ENCODE results near the gene METTL27.
A peak's percentile ranks its signal among the peaks of the same experiment; 100 is the strongest.
"Not testable (repeated sequence)": the region's sequence is repeated elsewhere in the genome, so short reads cannot be mapped to it uniquely, and the experiment has no call there.

The METTL27 gene, protein sequence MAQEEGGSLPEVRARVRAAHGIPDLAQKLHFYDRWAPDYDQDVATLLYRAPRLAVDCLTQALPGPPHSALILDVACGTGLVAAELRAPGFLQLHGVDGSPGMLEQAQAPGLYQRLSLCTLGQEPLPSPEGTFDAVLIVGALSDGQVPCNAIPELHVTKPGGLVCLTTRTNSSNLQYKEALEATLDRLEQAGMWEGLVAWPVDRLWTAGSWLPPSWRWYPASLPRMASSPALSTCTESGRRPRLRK

DNA sequence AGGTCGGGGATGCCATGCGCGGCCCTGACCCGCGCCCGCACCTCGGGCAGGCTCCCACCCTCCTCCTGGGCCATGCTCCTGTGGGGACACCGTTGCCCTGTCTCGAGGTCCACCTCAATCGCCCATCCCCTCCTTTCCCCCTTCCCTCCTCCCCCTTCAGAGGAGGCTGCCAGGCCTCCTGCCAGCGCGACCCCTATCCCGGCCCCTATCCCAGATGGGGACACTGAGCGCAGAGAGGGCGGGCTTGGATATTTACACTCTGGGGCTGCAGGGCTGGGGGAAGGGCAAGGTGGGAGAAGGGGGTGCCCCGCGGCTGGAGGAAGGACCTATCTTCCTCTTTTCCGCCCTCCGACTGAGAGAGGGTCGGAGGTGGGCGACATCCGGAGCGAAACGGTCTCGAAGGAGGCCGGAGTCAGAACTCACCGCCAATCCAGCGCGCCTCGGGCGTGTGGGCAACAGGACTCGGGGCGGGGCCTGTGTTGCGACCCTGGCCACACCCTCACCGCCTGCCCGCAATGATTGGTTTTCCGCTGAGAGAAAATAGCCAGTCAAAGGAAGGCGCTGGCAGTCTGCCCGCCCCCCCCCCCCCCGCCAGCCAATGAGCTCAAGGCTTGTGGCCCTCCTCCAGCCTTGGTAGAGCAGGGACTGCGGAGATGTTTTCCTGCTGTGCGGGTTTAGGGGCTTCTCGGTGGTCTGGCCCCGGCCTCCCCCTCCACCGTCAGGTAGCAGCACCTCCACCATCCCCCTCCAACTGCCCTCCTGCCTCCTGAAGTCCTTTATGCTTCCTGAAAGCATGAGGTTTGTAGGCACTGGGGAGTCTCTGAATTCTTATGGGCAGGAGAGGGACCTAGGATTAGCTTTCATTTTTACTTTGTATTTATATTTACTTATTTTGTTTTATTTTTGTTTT is at the start of gene METTL27:
METTL27 (minus strand) TSS at position 450 of the 910 bp plus-strand sequence; CDS start at position 74, 376 bp downstream.
- DNase-seq, result peak; percentile 87

DNA sequence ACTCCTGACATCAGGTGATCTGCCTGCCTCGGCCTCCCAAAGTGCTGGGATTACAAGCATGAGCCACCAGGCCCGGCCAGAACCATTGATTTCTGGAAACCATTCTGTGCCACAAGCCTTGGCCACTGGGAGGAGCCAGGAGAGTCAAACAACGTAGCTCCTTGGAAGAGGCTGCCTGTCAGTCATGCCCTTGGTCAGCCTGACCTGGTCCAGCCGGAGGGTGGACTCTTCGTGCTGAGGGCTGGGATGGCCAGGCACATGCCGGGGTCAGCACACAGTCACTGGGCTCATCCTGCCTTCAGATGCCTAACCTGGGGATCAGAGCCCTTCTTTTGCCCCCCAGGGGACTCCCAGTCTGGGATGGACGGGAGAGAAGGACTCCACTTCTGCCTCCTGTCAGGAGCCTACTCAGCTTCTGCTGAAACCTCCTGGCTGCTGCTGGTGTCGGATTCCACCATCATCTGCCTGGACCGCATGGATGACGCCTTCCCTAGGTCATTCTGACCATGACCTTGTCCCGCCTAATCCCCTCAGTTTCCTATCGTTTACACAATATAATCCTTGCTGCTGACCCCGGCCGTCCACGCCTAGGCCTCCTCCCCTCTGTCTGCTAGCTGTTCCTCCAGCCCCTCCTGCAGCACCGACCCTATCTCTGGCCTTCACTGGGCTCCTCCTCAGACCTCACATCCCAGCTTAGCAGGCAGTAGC is 49.0 kb upstream of the METTL27 start:
- no peak for DNase-seq

DNA sequence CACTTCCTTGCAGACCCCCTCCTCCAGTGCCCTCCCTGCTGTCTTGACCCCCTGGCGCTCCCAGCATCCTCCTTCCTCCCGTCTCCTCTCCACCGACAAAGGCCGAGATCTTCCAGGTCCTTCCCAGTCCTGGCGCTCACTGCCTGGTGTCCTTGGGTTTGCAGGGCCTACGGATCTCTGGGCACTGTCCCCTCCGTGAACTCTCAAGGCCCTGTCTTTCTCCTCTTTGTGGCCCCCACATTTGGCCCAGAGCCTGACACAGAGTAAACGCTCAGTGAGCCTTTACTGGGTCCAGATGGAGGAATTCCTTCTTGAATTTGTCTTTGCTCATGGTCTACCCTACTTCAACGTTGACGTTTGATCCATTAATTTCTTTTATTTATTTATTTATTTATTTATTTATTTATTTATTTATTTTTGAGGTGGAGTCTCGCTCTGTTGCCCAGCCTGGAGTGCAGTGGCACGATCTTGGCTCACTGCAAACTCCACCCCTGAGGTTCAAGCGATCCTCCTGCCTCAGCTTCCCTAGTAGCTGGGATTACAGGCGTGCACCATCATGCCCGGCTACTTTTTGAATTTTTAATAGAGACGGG is 48.3 kb upstream of the METTL27 start:
- DNase-seq, result no peak

DNA sequence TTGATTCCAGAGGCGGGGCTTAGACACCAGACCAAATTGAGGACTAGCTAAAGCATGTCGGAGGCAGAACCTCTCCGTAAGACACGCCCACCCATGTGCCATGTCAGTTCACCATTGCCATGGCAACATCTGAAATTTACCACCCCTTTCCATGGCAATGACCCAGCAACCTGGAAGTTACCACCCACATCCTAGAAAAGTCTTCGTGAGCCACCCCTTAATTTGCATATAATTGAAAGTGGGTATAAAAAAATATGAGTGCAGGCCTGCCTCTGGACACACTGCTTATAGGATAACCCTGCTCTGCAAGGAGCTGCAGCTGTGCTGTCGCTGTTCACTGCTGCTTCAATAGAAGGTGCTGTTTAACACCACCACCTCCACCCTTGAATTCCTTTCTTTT is 46.6 kb upstream of the METTL27 start:
- no peak for DNase-seq

- DNase-seq, result no peak
Measured at GRCh38 chr7:73887762-73888161, 45.4 kb upstream of the METTL27 start.

DNA sequence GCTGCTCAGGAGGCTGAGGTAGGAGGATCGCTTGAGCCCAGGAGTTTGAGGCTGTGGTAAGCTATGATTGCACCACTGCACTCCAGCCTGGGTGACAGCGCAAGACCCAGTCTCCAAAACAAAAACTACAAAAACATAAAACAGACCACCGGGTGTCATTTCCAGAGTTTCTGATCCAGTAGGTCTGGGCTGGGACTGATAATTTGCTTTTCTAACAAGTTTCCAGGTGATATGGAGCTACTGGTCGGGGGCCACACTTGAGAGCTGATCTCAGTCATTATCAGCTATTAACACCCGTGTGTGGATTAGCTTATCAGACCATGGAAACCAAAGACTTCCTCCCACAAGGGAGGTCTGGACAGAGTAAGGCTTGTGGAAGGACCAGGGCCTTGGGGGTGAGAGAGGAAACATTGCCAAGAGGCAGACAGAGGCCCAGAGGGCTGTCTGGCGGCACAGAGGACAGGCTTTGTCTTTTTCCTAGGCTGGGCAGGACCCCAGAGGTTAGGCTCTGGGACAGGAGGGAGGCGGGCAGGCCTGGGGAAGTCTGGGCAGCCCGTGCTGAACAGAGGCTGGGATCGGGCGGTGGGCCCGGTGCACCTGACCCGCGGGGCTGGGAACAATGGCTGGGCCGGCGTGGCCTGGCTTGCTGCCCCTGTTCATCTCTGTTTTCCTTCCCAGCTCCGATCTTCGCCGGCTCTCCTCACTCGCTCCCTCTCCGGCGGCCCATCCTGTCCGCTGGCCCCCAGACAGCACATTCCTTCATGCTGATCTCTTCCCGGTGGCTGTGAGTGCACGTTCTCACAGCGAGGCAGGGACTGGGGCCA is 43.9 kb upstream of the METTL27 start:
- no peak for DNase-seq

DNA sequence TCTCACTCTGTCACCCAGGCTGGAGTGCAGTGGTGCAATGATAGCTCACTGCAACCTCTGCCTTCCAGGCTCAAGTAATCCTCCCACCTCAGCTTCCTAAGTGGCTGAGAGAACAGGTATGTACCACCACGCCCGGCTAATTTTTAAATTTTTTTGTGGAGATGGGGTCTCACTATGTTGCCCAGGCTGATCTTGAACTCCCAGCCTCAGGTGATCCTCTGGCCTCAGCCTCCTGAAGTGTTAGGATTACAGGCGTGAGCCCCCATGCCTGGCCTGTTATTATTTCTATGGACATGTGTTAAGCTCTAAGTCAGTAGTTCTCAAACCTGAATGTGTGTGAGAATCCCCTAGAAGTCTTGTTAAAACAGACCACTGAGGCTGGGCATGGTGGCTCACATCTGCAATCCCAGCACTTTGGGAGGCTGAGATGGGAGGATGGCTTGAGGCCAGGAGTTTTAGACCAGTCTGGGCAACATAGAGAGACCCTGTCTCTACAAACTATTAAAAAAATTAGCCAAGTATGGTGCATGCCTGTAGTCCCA is 43.2 kb upstream of the METTL27 start:
- no peak for DNase-seq

DNA sequence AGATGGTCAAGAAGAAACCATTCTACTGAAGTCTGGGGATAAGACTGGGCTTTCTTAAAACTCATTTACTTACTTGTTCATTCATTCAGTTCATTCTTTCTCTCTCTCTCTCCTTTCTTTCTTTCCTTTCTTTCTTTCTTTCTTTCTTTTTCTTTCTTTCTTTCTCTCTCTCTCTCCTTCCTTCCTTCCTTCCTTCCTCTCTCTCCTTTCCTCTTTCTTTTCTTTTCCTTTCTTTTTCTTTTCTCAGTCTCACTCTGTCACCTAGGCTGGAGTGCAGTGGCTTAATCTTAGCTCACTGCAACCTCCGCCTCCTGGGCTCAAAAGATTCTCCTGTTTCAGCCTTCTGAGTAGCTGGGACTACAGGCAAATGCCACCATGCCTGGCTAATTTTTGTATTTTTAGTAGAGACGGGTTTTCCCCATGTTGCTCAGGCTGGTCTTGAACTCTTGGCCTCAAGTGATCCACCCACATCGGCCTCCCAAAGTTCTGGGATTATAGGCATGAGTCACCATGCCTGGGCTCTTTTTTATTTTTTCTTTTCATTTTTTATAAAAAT is 42.6 kb upstream of the METTL27 start:
- DNase-seq, result not testable (repeated sequence)

DNA sequence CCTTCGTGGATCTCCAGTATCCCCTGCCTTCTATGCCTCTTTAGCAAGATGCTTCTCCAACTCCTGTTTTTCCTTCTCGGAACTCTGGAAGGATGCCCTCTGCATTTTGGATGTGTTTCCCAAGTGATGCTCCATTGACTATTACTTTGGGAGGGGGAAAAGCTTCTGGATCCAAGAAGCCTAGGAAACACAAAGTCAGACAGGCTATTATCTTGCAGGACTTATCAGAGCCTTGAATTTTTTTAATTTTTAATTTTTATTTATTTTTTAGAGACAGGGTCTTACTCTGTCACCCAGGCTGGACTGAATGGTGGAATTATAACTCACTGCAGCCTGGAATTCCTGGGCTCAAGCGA is 39.7 kb upstream of the METTL27 start:
- no peak for DNase-seq

DNA sequence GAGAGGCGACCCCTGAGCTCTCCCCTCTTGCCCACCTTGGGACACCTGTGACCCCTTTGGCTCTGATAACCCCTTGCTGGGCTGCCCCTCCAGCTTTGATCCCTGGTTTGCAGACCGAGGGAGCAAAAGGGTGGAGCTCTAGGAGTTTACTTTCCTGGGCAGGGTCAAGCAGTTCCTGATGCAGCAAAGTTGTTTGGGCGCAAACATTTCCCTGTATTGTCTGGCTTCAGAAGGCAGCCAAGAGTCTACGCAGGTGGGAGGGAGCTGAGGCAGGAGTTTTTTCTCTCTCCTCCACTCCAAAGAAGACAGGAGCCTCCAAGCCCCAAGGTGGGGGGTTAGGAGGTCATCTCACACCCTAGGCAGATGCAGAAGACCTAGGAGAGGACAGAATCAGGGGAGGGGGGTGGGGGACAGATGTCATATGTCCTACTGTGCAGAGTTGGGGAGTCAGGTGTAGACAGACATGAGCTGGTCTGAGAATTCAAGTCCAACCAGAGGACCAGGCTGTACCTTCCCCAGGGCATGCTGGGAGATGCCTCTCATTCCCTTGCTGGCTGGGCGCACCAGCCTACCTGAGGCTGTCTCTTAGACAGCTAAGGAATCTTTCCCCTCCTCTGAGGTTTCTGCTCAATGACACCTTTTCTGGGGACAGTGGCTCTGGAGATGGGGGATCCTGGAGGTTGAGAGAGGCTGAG is 39.2 kb upstream of the METTL27 start:
- no peak for DNase-seq

DNA sequence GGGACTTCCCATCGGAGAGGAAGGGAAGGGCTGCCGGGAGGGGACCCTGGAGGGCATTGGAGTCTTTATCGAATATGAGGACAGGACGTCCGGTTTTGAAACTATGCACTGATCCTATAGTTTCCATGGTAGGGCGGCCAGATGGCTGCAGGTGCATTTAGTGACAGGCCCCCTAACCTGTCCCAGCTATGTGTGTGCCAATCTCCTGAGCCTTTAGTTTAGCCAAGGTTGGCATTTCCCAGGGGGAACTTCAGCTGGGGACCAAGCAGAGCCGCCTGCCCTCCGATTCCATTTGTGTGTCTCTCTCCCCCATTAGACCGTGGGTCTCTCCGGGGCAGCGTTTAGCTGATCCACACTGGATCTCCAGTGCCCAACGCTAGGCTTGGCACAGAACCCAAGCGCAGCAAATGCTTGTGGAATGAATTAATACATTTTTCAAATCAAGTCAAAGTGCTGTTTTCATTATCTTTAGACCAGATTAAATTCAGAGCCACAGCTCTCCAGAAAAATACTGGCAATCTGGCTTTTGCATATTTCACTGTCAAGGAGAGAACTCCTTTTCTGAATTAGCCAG is 38.5 kb upstream of the METTL27 start:
- no peak for DNase-seq

DNA sequence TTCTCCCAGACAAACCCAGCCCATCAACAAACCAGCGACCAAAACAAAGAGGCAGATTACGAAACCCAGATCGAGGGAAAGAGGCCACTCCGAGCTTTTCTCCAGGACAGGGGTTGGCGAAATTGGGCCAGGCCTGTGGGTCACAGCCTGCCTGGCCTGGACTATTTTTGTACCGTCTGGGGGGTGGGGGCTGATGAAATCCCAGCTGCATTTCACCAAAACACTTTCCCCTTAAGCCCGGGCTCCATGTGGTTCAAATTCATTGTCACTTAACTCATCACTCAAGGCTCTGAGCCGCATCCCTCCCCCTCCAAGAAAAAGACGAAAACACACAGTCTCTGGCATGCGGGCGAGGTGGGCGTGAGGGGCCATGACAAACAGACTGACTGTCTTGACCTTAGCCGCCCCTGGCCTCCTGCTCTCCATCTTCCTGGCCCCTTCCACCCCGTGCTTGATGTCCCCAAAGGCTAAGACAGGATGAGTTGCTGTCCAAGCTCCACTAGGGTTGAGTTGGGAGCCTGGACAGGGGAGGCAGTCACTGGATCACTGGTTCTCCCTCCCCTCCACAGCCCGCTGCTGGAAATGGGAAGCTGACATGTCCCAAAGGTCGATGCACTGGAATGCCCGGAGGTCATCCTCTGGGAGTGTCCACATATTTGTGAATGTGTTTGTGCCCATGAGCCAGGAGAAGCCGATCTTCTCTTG is 37.8 kb upstream of the METTL27 start:
- no peak for DNase-seq

DNA sequence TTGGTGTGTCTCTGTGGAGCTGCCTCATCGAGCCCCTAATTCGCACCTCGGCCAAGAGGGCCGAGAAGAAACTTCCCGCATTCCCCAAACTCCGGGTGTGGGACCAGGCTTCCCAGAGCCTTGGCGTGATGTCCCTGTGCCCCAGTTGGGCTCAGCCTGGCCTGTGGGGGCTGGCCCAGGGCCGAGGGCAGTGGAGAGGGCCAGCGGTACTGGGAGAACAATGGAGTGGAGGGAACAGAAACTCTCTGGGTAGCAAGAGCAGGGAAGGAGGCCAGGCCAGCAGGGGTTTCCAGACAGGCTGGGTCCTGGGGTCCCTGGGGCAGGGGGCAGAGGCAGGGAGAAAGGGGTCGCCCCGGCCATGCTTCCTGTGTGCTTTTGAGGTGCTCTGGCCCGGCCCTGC is 34.7 kb upstream of the METTL27 start:
- DNase-seq, result no peak

DNA sequence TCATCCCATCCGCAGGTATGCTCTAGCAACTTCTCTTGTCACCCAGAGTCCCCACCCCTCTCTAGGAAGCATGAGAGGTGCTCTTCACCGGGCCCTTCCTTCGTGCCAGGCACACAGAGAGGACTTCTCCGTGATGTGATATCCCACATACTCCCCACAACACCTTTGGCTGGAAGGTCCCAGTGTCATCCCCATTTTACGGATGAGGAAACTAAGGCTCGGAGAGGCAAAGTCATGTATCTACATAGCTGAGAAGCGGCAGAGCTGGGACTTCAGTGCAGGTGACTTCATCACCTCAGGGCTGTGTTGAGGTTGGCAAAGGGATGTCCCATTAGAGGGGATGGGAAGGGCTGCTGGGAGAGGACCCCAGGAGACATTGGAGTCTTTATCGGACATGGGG is 34.0 kb upstream of the METTL27 start:
- no peak for DNase-seq

- no peak for DNase-seq
Measured at GRCh38 chr7:73872056-73872908, 30.0 kb upstream of the METTL27 start.

GRCh38 chr7:73871163-73872011 is 29.1 kb upstream of the METTL27 start:
- DNase-seq, result no peak

DNA sequence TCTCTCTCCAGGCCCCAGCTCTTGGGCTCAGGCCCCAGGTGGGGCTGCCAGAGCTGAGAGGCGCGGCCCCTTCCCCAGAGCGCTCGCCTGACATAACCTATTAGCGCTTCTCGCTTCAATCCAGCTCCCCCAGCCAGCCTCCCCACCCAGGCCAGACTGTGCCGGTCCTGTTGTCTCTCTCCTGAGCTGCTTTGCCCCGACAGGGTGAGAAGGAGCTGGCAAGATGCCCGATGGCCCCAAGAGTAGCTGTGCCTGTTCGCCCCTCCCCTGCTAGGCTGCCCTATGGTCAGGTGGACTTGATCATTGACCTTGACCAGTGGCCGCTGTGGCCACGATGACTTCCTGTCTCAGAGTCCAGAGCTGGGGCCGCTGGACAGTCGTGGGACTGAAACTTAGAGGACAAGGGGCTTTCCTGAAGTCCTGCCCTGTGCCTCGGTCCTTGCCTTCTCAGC is 27.8 kb upstream of the METTL27 start:
- no peak for DNase-seq

Data from NCI-H510A treated with DMSO at 0.1 percent for 48 hours (cell line).